Epithelial cell of esophagus (primary cell): ENCODE data around the gene CD2AP.

Experiments
- DNase-seq: peaks from one replicate; pipeline ENCODE4 v3.0.0; 2010; ENCODE audit warnings: low read depth
- H3K4me3 ChIP-seq: 2 replicates; pipeline ENCODE4 v1.5.1; 2011; ENCODE audit warnings: mild to moderate bottlenecking, low read length, control low read depth
- CTCF ChIP-seq: IDR thresholded peaks from 2 replicates; pipeline ENCODE4 v1.5.1; 2011; ENCODE audit warnings: low read depth, mild to moderate bottlenecking, low read length, control low read depth, inconsistent platforms; ENCODE audit not compliant: insufficient read depth; ENCODE audit errors: missing control alignments

CD2AP gene

GRCh38 chr6:47464052-47464451, 13.5 kb upstream of the CD2AP start:
- peak; percentile 69 for DNase-seq
- no peak overlapping the region for H3K4me3 ChIP-seq
- TF ChIP-seq CTCF, result no peak

- DNase-seq, result no peak
- TF ChIP-seq CTCF, result no peak
Measured at GRCh38 chr6:47465117-47465516, 12.5 kb upstream of the CD2AP start.

GRCh38 chr6:47471911-47472310, 5.7 kb upstream of the CD2AP start:
- no peak overlapping the region for H3K4me3 ChIP-seq
- no peak for DNase-seq
- TF ChIP-seq CTCF, result no peak

More at GRCh38 chr6:47465117-47465516, 12.5 kb upstream of the CD2AP start:
- no peak overlapping the region for H3K4me3 ChIP-seq

GRCh38 chr6:47473791-47474346, 3.7 kb upstream of the CD2AP start:
- DNase-seq, result peak; percentile 41
- TF ChIP-seq CTCF, result no peak
- no peak overlapping the region for H3K4me3 ChIP-seq

- H3K4me3 ChIP-seq, result no peak overlapping the region
- DNase-seq, result no peak
- no peak for TF ChIP-seq CTCF
Measured at GRCh38 chr6:47475319-47475816, 2.2 kb upstream of the CD2AP start.

GRCh38 chr6:47476781-47477496, 650 bp upstream of the CD2AP start:
- peak overlapping the region; percentile 92 for H3K4me3 ChIP-seq
- DNase-seq, result peak; percentile 11
- no peak for TF ChIP-seq CTCF
